Large intestine (tissue), 3 donors: ENCODE measurements around the gene COA1. TPM values are rescaled to one million over a fixed set of nuclear protein-coding genes. Genes with fewer than 3 reads are reported as not detected.

ENCODE experiments used
- DNase-seq, 2 donors: peaks; one replicate each; pipeline versions ENCODE4 v3.0.0 to v3.0.0-alpha.2; 2013
- H3K27ac ChIP-seq: one replicate; pipeline ENCODE4 v1.5.1; 2013; ENCODE audit warnings: low read length
- H3K27me3 ChIP-seq: 2 replicates; pipeline ENCODE4 v1.6.1; 2013; ENCODE audit warnings: low read length; ENCODE audit not compliant: control insufficient read depth, insufficient read depth
- H3K36me3 ChIP-seq: 2 replicates; pipeline ENCODE4 v1.6.1; 2013; ENCODE audit warnings: low read length; ENCODE audit not compliant: control insufficient read depth, insufficient read depth
- H3K4me1 ChIP-seq: one replicate; pipeline ENCODE4 v1.6.1; 2013; ENCODE audit warnings: low read length; ENCODE audit not compliant: control insufficient read depth, insufficient read depth
- H3K4me3 ChIP-seq: one replicate; pipeline ENCODE4 v1.5.1; 2013; ENCODE audit warnings: low read length
- H3K9me3 ChIP-seq: one replicate; pipeline ENCODE4 v1.6.1; 2013; ENCODE audit warnings: mild to moderate bottlenecking, low read depth, low read length, moderate library complexity; ENCODE audit not compliant: control insufficient read depth
- WGBS: methylation state at CpG from one replicate; pipeline ENCODE4 v1.1.5; 2013; ENCODE audit warnings: low lambda C conversion rate; ENCODE audit not compliant: insufficient coverage; 5-methylcytosine and 5-hydroxymethylcytosine counted together
- polyA plus RNA-seq: library from polyadenylated mRNA; unstranded; fragments of 120-200 nt; gene quantifications from one replicate; pipeline ENCODE4 v1.2.1, GENCODE V29; 2013

Gene COA1
- polyA plus RNA-seq, 1 donor: 47.5 TPM

- no CpG with 5 or more reads among the region's 1 CpG for WGBS
- Histone ChIP-seq H3K36me3 (peaks cover 8% of the 10 kb centered on the region), H3K4me1 (no peaks in the 10 kb centered on the region), H3K27ac (no peak overlapping the region), H3K27me3 (no peaks in the 10 kb centered on the region), H3K4me3 (no peak overlapping the region), H3K9me3 (no peaks in the 10 kb centered on the region)
- DNase-seq: no peak
Measured at GRCh38 chr7:43593010-43593409, 136.3 kb downstream of the COA1 start.

GRCh38 chr7:43592326-43592725, 137.0 kb downstream of the COA1 start:
- H3K9me3 ChIP-seq: no peaks in the 10 kb centered on the region
- peaks cover 5% of the 10 kb centered on the region for H3K36me3 ChIP-seq
- no peak overlapping the region for H3K4me3 ChIP-seq
- no peaks in the 10 kb centered on the region for H3K27me3 ChIP-seq
- no CpG with 5 or more reads among the region's 3 CpGs for WGBS
- no peaks in the 10 kb centered on the region for H3K4me1 ChIP-seq
- no peak overlapping the region for H3K27ac ChIP-seq
- DNase-seq: no peak

- Histone ChIP-seq H3K27ac (no peak overlapping the region), H3K9me3 (no peaks in the 10 kb centered on the region), H3K36me3 (no peaks in the 10 kb centered on the region), H3K4me1 (no peaks in the 10 kb centered on the region), H3K4me3 (no peak overlapping the region), H3K27me3 (no peaks in the 10 kb centered on the region)
- peak in 1 of 2 donors; percentile 20 for DNase-seq
- WGBS: 67% methylated on average over 2 of the region's 4 CpGs
Measured at GRCh38 chr7:43591558-43592180, 137.7 kb downstream of the COA1 start.

DNA sequence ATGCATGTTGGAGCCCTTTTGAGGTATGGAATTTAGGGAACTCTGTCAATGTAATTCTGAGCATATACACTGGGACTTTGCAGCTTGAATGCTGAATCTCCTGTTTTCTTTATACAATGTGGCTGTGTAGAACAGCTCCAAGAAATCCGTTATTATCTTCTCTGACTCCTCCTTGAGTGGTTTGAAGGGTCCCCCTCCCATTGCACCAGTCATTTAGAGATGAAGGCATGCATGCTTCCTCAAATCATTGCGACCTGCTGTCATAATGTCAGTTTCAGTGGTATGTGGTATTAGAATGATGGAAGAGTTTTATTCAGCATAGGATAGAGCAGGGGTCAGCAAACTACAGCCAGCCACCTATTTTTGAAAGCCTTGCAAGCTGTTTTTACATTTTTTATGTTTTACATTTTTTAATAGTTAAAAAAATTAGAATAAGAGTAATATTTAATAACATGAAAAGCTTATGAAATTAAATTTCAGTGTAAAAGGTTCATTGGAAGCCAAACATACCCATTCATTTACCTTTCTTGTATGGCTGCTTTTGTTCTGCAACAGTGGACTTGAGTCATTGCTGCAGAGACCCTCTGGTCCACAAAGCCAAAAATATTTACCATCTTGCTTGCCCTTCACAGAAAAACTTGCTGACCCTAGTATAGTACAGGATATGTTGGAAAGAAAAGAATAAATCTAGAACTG, 138.3 kb downstream of the COA1 start:
- Histone ChIP-seq H3K27me3 (no peaks in the 10 kb centered on the region), H3K4me3 (no peak overlapping the region), H3K9me3 (no peaks in the 10 kb centered on the region), H3K4me1 (no peaks in the 10 kb centered on the region), H3K36me3 (no peaks in the 10 kb centered on the region), H3K27ac (no peak overlapping the region)
- no peak for DNase-seq
- WGBS: no CpG with 5 or more reads among the region's 2 CpGs

GRCh38 chr7:43589728-43590127, 139.6 kb downstream of the COA1 start:
- Histone ChIP-seq H3K36me3 (no peaks in the 10 kb centered on the region), H3K27me3 (no peaks in the 10 kb centered on the region), H3K4me3 (no peak overlapping the region), H3K9me3 (no peaks in the 10 kb centered on the region), H3K4me1 (no peaks in the 10 kb centered on the region), H3K27ac (no peak overlapping the region)
- DNase-seq: no peak
- 85% methylated on average over 1 of the region's 3 CpGs for whole genome bisulfite sequencing

Other genes with a start within 250 kb of the COA1 start
- 18.5 TPM for gene STK17A, start 146.4 kb downstream of the COA1 start, polyA plus RNA-seq
- gene BLVRA, start 29.2 kb upstream of the COA1 start, polyA plus RNA-seq: 16.9 TPM
- 83.9 TPM for gene MRPS24, start 140.0 kb upstream of the COA1 start, polyA plus RNA-seq
- 47.8 TPM for gene URGCP, start 177.1 kb upstream of the COA1 start, polyA plus RNA-seq
- 13.3 TPM for gene UBE2D4, start 196.9 kb upstream of the COA1 start, polyA plus RNA-seq